Calu3 (cell line): ENCODE data around the gene MT2A. TPM values are rescaled to one million over a fixed set of nuclear protein-coding genes. Genes with fewer than 3 reads are reported as not detected.
A peak's percentile ranks its signal among the peaks of the same experiment; 100 is the strongest.

Experiments used
- BruUV-seq: library from RNA; stranded (reverse); fragments of 400-500 nt; replicated peaks from 2 replicates; lab custom pipeline; 2021; lab: Mats Ljungman, UMichigan
- CTCF ChIA-PET: fragments of 300-600 bp; sonication (Branson Sonifier 250); formaldehyde crosslinking; loops from one replicate; lab custom pipeline; 2022; ENCODE audit warnings: antibody characterized with exemption; lab: Charles Lee
- DNase-seq: peaks from one replicate; pipeline ENCODE4 v3.0.0; 2022
- H3K27ac Mint-ChIP-seq: one replicate; pipeline ENCODE4 v1.8.0; 2022; ENCODE audit warnings: mixed read lengths; ENCODE audit not compliant: unreplicated experiment
- H3K27me3 Mint-ChIP-seq: one replicate; pipeline ENCODE4 v1.8.0; 2022; ENCODE audit warnings: mixed read lengths; ENCODE audit not compliant: unreplicated experiment
- H3K36me3 Mint-ChIP-seq: one replicate; pipeline ENCODE4 v1.8.0; 2022; ENCODE audit warnings: mild to moderate bottlenecking, moderate library complexity, mixed read lengths; ENCODE audit not compliant: insufficient read depth, unreplicated experiment
- H3K4me1 Mint-ChIP-seq: one replicate; pipeline ENCODE4 v1.8.0; 2022; ENCODE audit warnings: mild to moderate bottlenecking, low read depth, mixed read lengths; ENCODE audit not compliant: unreplicated experiment
- H3K4me3 Mint-ChIP-seq: one replicate; pipeline ENCODE4 v1.8.0; 2022; ENCODE audit warnings: mild to moderate bottlenecking, low read depth, moderate library complexity, mixed read lengths; ENCODE audit not compliant: unreplicated experiment
- H3K9me3 Mint-ChIP-seq: one replicate; pipeline ENCODE4 v1.8.0; 2022; ENCODE audit warnings: low read depth, mixed read lengths; ENCODE audit not compliant: unreplicated experiment
- CTCF ChIP-seq: fragments of 200-600 bp; IDR thresholded peaks from one replicate; pipeline ENCODE4 v1.8.0; 2022; ENCODE audit warnings: antibody characterized with exemption; ENCODE audit not compliant: unreplicated experiment
- intact Hi-C: fragments of 100-400 bp; cut with micrococcal nuclease; formaldehyde crosslinking; loops from one replicate; pipeline ENCODE4 v1.10.0; 2022; ENCODE audit not compliant: unreplicated experiment
- total RNA-seq: library from RNA; stranded (reverse); gene quantifications from 2 replicates; pipeline ENCODE4 v1.2.3, GENCODE V29; 2022

Gene MT2A
- total RNA-seq, 1 experiment from 2014 or later = 8.2 TPM

- H3K4me1 Mint-ChIP-seq = peaks cover 10% of the 10 kb centered on the region
- peak; percentile 65 for TF ChIP-seq CTCF
- intact Hi-C loops = loop anchor here (1.0 kb wide), 1 partner anchor 86 kb away; no protein-coding TSS in a partner anchor
- no peaks in the 10 kb centered on the region for H3K36me3 Mint-ChIP-seq
- H3K27ac Mint-ChIP-seq = no peak overlapping the region
- peak; percentile 66 for DNase-seq
- H3K27me3 Mint-ChIP-seq = peaks cover 56% of the 10 kb centered on the region
- H3K9me3 Mint-ChIP-seq = no peaks in the 10 kb centered on the region
- H3K4me3 Mint-ChIP-seq = no peak overlapping the region
- BruUV-seq = no TSS peak
- CTCF ChIA-PET = interaction anchor here (0.5 to 2.3 kb wide), 16 partner anchors 8 to 239 kb away, joined by 3 to 35 read pairs (median 4); partner anchors contain the start of genes BBS2, MT1F and MT2A
These were observed 7.9 kb upstream of the MT2A start for GRCh38 chr16:56600398-56600999.

- no peaks in the 10 kb centered on the region for H3K36me3 Mint-ChIP-seq
- peaks cover 10% of the 10 kb centered on the region for H3K4me1 Mint-ChIP-seq
- peaks cover 49% of the 10 kb centered on the region for H3K27me3 Mint-ChIP-seq
- TF ChIP-seq CTCF = no peak
- DNase-seq = no peak
- intact Hi-C loops = no loop called here
- no peak overlapping the region for H3K4me3 Mint-ChIP-seq
- H3K9me3 Mint-ChIP-seq = no peaks in the 10 kb centered on the region
- BruUV-seq = no TSS peak
- no peak overlapping the region for H3K27ac Mint-ChIP-seq
- CTCF ChIA-PET = interaction anchor here (0.7 to 2.3 kb wide), 11 partner anchors 8 to 148 kb away, joined by 3 to 35 read pairs (median 4); partner anchors contain the start of genes BBS2 and MT2A
These were observed 7.1 kb upstream of the MT2A start for GRCh38 chr16:56601325-56601724.

GRCh38 chr16:56603589-56603988, 4.8 kb upstream of the MT2A start:
- BruUV-seq = no TSS peak
- H3K4me3 Mint-ChIP-seq = no peak overlapping the region
- CTCF ChIA-PET = interaction anchor here (0.5 to 4.2 kb wide), 9 partner anchors 15 to 660 kb away, joined by 3 to 71 read pairs (median 4); partner anchors contain the start of gene MT1F
- no peak overlapping the region for H3K27ac Mint-ChIP-seq
- peaks cover 20% of the 10 kb centered on the region for H3K4me1 Mint-ChIP-seq
- TF ChIP-seq CTCF = peak; percentile 40
- no peaks in the 10 kb centered on the region for H3K9me3 Mint-ChIP-seq
- DNase-seq = peak; percentile 66
- peaks cover 29% of the 10 kb centered on the region for H3K27me3 Mint-ChIP-seq
- peaks cover 8% of the 10 kb centered on the region for H3K36me3 Mint-ChIP-seq
- intact Hi-C loops = loop anchor here (1.0 kb wide), 1 partner anchor 99 kb away; no protein-coding TSS in a partner anchor

GRCh38 chr16:56604966-56605365, 3.4 kb upstream of the MT2A start:
- H3K27me3 Mint-ChIP-seq = peaks cover 27% of the 10 kb centered on the region
- peaks cover 32% of the 10 kb centered on the region for H3K4me1 Mint-ChIP-seq
- H3K4me3 Mint-ChIP-seq = no peak overlapping the region
- peaks cover 18% of the 10 kb centered on the region for H3K36me3 Mint-ChIP-seq
- no peak for TF ChIP-seq CTCF
- CTCF ChIA-PET = interaction anchor here (0.6 to 4.2 kb wide), 3 partner anchors 15 to 1419 kb away, joined by 3 to 71 read pairs (median 3); no protein-coding TSS in a partner anchor
- no TSS peak for BruUV-seq
- no peak for DNase-seq
- intact Hi-C loops = no loop called here
- H3K27ac Mint-ChIP-seq = no peak overlapping the region
- no peaks in the 10 kb centered on the region for H3K9me3 Mint-ChIP-seq
